MM.1S (cell line): ENCODE results near the gene ANXA7.

Experiments
- DNase-seq: peaks from one replicate; pipeline ENCODE4 v3.0.0-alpha.2; 2015
- H2AFZ ChIP-seq: fragments of 300-600 bp; sonication (generic); 2 replicates; pipeline ENCODE4 v1.6.0; 2016; ENCODE audit warnings: antibody characterized with exemption, low read length
- H3F3A ChIP-seq: fragments of 300-600 bp; sonication (generic); 2 replicates; pipeline ENCODE4 v1.6.1; 2016; ENCODE audit warnings: mild to moderate bottlenecking, antibody characterized with exemption, low read length, moderate library complexity, mixed read lengths; ENCODE audit not compliant: insufficient read depth
- H3K27ac ChIP-seq: fragments of 300-600 bp; sonication (generic); 2 replicates; pipeline ENCODE4 v1.5.1; 2016; ENCODE audit warnings: mild to moderate bottlenecking, low read length
- H3K27me3 ChIP-seq: fragments of 300-600 bp; sonication (generic); replicated peaks from 2 replicates; pipeline ENCODE4 v1.6.0; 2016; ENCODE audit warnings: low read length; ENCODE audit not compliant: insufficient read depth
- H3K36me3 ChIP-seq: fragments of 300-600 bp; sonication (generic); replicated peaks from 2 replicates; pipeline ENCODE4 v1.6.1; 2016; ENCODE audit warnings: mild to moderate bottlenecking, low read length, mixed read lengths; ENCODE audit not compliant: insufficient read depth
- H3K4me1 ChIP-seq: fragments of 300-600 bp; sonication (generic); 2 replicates; pipeline ENCODE4 v1.6.1; 2016; ENCODE audit warnings: low read length, mixed read lengths
- H3K4me2 ChIP-seq: fragments of 300-600 bp; sonication (generic); 2 replicates; pipeline ENCODE4 v1.6.0; 2016; ENCODE audit warnings: low read depth, low read length
- H3K4me3 ChIP-seq: fragments of 300-600 bp; sonication (generic); 2 replicates; pipeline ENCODE4 v1.5.1; 2016; ENCODE audit warnings: low read length, mixed read lengths
- H3K79me2 ChIP-seq: fragments of 300-600 bp; sonication (generic); 2 replicates; pipeline ENCODE4 v1.6.1; 2016; ENCODE audit warnings: mixed run types, low read length, mixed read lengths
- H3K9ac ChIP-seq: fragments of 300-600 bp; sonication (generic); 2 replicates; pipeline ENCODE4 v1.6.1; 2016; ENCODE audit warnings: low read length, mixed read lengths
- H3K9me2 ChIP-seq: fragments of 300-600 bp; sonication (generic); replicated peaks from 2 replicates; pipeline ENCODE4 v1.6.1; 2016; ENCODE audit warnings: mild to moderate bottlenecking, low read length, mixed read lengths; ENCODE audit not compliant: insufficient read depth
- H3K9me3 ChIP-seq: fragments of 300-600 bp; sonication (generic); replicated peaks from 2 replicates; pipeline ENCODE4 v1.6.1; 2016; ENCODE audit warnings: mild to moderate bottlenecking, low read length, mixed read lengths; ENCODE audit not compliant: insufficient read depth
- H4K20me1 ChIP-seq: fragments of 300-600 bp; sonication (generic); 2 replicates; pipeline ENCODE4 v1.6.1; 2016; ENCODE audit warnings: mild to moderate bottlenecking, low read length, moderate library complexity, mixed read lengths; ENCODE audit not compliant: insufficient read depth
- CTCF ChIP-seq: fragments of 300-600 bp; sonication (generic); IDR thresholded peaks from 2 replicates; pipeline ENCODE4 v1.5.1; 2016; ENCODE audit warnings: antibody characterized with exemption, low read length, mixed read lengths
- EZH2 ChIP-seq: fragments of 300-600 bp; sonication (generic); optimal IDR thresholded peaks from 2 replicates; pipeline ENCODE3; 2017; ENCODE audit warnings: low read depth, mild to moderate bottlenecking, antibody characterized with exemption, low read length, mixed read lengths
- EZH2phosphoT487 ChIP-seq: fragments of 300-600 bp; sonication (generic); IDR thresholded peaks from 2 replicates; pipeline ENCODE4 v1.6.1; 2018; ENCODE audit warnings: antibody characterized with exemption, low read length

Gene ANXA7

GRCh38 chr10:73359492-73359891 lies 54.4 kb downstream of the ANXA7 start:
- Histone ChIP-seq H3K79me2 (no peaks in the 10 kb centered on the region), H3K9ac (0 out of 2 replicates have a peak overlapping the region, but pooled peaks have one; percentile 79), H3K4me1 (peaks cover 6% of the 10 kb centered on the region), H4K20me1 (no peaks in the 10 kb centered on the region), H3K36me3 (no peaks in the 10 kb centered on the region), H2AFZ (peak overlapping the region; percentile 64), H3K4me2 (peak overlapping the region; percentile 91), H3K27ac (no peak overlapping the region), H3K9me3 (no peaks in the 10 kb centered on the region), H3K4me3 (no peak overlapping the region), H3K27me3 (no peaks in the 10 kb centered on the region), H3K9me2 (no peaks in the 10 kb centered on the region), H3F3A (no peaks in the 10 kb centered on the region)
- no peak for TF ChIP-seq CTCF
- no peak for TF ChIP-seq EZH2
- TF ChIP-seq EZH2phosphoT487, result no peak
- DNase-seq, result no peak

DNA sequence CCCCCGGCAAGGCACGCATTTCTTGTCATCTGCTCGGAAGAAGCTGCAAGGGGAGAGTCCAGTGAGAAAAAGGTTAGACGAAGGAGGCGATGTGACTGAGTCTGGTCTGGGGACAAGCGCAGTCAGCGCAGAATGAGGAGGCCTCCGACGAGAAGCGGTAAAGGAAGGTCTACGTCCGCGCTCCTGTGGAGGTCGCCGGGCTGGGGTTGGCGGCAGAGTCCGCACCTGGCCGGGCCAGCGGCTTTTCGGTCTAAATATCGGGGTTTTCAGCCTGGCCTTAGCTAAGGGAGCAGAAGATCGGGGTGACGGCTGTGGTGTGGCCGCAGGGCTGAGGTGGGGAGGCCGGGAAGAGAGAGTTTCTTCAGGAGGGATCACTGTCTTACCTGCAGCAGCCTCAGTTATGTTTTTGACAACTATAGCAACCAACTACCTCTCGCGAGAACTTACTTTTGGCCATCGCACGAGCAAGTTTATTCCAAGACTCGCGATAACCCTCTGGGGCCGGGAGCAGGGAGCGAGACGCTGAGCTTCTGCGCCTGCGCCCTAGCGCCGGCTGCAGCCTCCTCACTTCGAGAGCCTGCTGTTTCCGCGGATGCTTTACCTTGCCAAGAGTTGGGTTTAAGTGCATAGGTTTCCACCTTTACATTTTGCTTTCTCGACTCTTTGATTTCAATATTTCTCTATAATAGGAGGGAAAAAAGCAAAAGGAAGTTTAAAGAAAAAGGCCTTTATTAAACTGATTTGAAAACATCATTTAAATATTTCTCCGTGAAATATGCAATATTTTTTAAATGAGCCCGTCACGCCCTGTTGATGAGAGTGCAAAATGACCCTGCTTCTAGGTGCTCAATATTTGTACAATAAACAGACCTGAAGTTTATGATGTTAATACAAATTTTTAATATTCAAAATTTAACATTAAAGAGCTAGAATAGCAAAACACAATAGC lies 55.3 kb downstream of the ANXA7 start, which contains the start of gene CFAP70:
Gene CFAP70 (minus strand): TSS at position 534 of the 949 bp plus-strand sequence. CDS start 4,068 bp downstream, outside the sequence.
- H3K9me2 ChIP-seq, result no peaks in the 10 kb centered on the region
- peak within 1 kb of the TSS; percentile 91 for H3K4me2 ChIP-seq
- no peak for TF ChIP-seq EZH2phosphoT487
- no peak for TF ChIP-seq CTCF
- TF ChIP-seq EZH2, result no peak
- no peaks in the 10 kb centered on the region for H3K36me3 ChIP-seq
- H3K27ac ChIP-seq, result peak within 1 kb of the TSS; percentile 75
- peak within 1 kb of the TSS; percentile 74 for H2AFZ ChIP-seq
- H3K27me3 ChIP-seq, result no peaks in the 10 kb centered on the region
- H3K9me3 ChIP-seq, result no peaks in the 10 kb centered on the region
- no peaks in the 10 kb centered on the region for H3K79me2 ChIP-seq
- no peaks in the 10 kb centered on the region for H3F3A ChIP-seq
- H3K4me3 ChIP-seq, result peak within 1 kb of the TSS; percentile 74
- peak within 1 kb of the TSS; percentile 79 for H3K9ac ChIP-seq
- no peaks in the 10 kb centered on the region for H4K20me1 ChIP-seq
- DNase-seq, result peak; percentile 99
- H3K4me1 ChIP-seq, result peaks cover 6% of the 10 kb centered on the region

DNA sequence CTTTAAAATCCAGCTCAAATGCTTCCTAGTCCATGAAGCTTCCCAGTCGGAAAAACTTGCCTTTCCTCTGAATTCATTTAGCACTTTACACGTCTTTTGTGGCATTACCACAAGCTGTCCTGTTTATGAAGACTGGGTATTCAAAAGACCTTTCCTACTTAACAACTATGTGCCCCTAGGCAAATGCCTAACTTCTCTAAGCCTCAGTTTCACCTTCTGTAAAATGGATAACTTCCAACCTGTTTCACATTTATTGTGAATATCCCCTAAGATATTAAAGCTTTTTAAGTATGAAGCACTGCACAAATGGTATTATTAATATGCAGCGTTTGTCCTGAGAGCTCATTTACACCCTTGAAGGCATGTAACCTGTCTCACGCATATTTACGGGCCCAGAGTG lies 56.0 kb downstream of the ANXA7 start:
- Histone ChIP-seq H3F3A (no peaks in the 10 kb centered on the region), H3K79me2 (no peaks in the 10 kb centered on the region), H2AFZ (peak overlapping the region; percentile 74), H3K36me3 (no peaks in the 10 kb centered on the region), H3K27me3 (no peaks in the 10 kb centered on the region), H3K9ac (peak overlapping the region; percentile 79), H3K9me2 (no peaks in the 10 kb centered on the region), H4K20me1 (no peaks in the 10 kb centered on the region), H3K4me2 (peak overlapping the region; percentile 91), H3K4me3 (peak overlapping the region; percentile 74), H3K9me3 (no peaks in the 10 kb centered on the region), H3K27ac (peak overlapping the region; percentile 75; the same call in 1 of the 2 replicates), H3K4me1 (peaks cover 6% of the 10 kb centered on the region)
- no peak for DNase-seq
- TF ChIP-seq CTCF, result no peak
- TF ChIP-seq EZH2phosphoT487, result no peak
- TF ChIP-seq EZH2, result no peak
